Liver (tissue), 9 donors: Measurements from ENCODE around the gene TMPRSS9. TPM values are rescaled to one million over a fixed set of nuclear protein-coding genes. Genes with fewer than 3 reads are reported as not detected.
A peak's percentile ranks its signal among the peaks of the same experiment; 100 is the strongest.
"Not testable (repeated sequence)": the region's sequence is repeated elsewhere in the genome, so short reads cannot be mapped to it uniquely, and the experiment has no call there.

ENCODE experiments used
- DNase-seq: peaks from one replicate; pipeline ENCODE4 v3.0.0-alpha.2; 2017; ENCODE audit warnings: low spot score
- H3K27ac ChIP-seq, 2 donors: one replicate each; pipeline ENCODE4 v1.7.0; 2013; ENCODE audit warnings: inconsistent platforms in 2 of 2, low read length in 2 of 2, control low read depth in 1 of 2, low read depth in 1 of 2, mild to moderate bottlenecking in 1 of 2
- H3K27me3 ChIP-seq, 4 donors: one replicate each; pipeline versions ENCODE4 v1.6.1 to v1.7.0; 2013; ENCODE audit warnings: low read length in 3 of 4, inconsistent platforms in 1 of 4, mild to moderate bottlenecking in 1 of 4, moderate library complexity in 1 of 4; ENCODE audit not compliant: control insufficient read depth in 4 of 4, insufficient read depth in 4 of 4
- H3K36me3 ChIP-seq, 4 donors: one replicate each; pipeline versions ENCODE4 v1.6.1 to v1.7.0; 2013; ENCODE audit warnings: low read length in 3 of 4, mild to moderate bottlenecking in 3 of 4, low read depth in 1 of 4, moderate library complexity in 1 of 4; ENCODE audit not compliant: control insufficient read depth in 4 of 4, insufficient read depth in 3 of 4
- H3K4me1 ChIP-seq, 4 donors: one replicate each; pipeline versions ENCODE4 v1.6.1 to v1.7.0; 2013; ENCODE audit warnings: low read length in 3 of 4, mild to moderate bottlenecking in 3 of 4, moderate library complexity in 1 of 4; ENCODE audit not compliant: control insufficient read depth in 4 of 4, insufficient read depth in 4 of 4
- H3K4me3 ChIP-seq, 3 donors: one replicate each; pipeline versions ENCODE4 v1.6.1 to v1.7.0; 2013; ENCODE audit warnings: low read length in 3 of 3, control low read depth in 1 of 3, low read depth in 1 of 3, mild to moderate bottlenecking in 1 of 3
- H3K9ac ChIP-seq, 2 donors: one replicate each; pipeline ENCODE4 v1.7.0; 2013; ENCODE audit warnings: low read length in 2 of 2, mild to moderate bottlenecking in 2 of 2, moderate library complexity in 2 of 2, control low read depth in 1 of 2, low read depth in 1 of 2
- H3K9me3 ChIP-seq, 4 donors: one replicate each; pipeline versions ENCODE4 v1.6.1 to v1.7.0; 2013; ENCODE audit warnings: low read length in 3 of 4; ENCODE audit not compliant: control insufficient read depth in 4 of 4
- EGR1 ChIP-seq, 2 donors: IDR thresholded peaks; 2 replicates each; pipeline ENCODE4 v1.6.1; 2016 to 2018; ENCODE audit warnings: antibody characterized with exemption in 2 of 2, low read depth in 2 of 2
- GABPA ChIP-seq, 2 donors: IDR thresholded peaks in 1 of 2; conservative IDR thresholded peaks in 1 of 2; 2 replicates each; pipeline ENCODE4 v1.6.1; 2016; ENCODE audit warnings: antibody characterized with exemption in 2 of 2, mild to moderate bottlenecking in 1 of 2, moderate library complexity in 1 of 2
- HNF4A ChIP-seq, 2 donors: conservative IDR thresholded peaks; 2 replicates each; pipeline ENCODE4 v1.6.1; 2016; ENCODE audit warnings: antibody characterized with exemption in 2 of 2, mild to moderate bottlenecking in 2 of 2
- JUND ChIP-seq, 2 donors: IDR thresholded peaks; 2 replicates each; pipeline ENCODE4 v1.6.1; 2016; ENCODE audit warnings: antibody characterized with exemption in 2 of 2
- RAD21 ChIP-seq, 2 donors: IDR thresholded peaks; 2 replicates each; pipeline ENCODE4 v1.6.1; 2016; ENCODE audit warnings: antibody characterized with exemption in 2 of 2, mild to moderate bottlenecking in 2 of 2
- RXRA ChIP-seq, 2 donors: IDR thresholded peaks; 2 replicates each; pipeline ENCODE4 v1.6.1; 2017 to 2018; ENCODE audit warnings: antibody characterized with exemption in 2 of 2, mild to moderate bottlenecking in 1 of 2
- SP1 ChIP-seq: IDR thresholded peaks from 2 replicates; pipeline ENCODE4 v1.6.1; 2018; ENCODE audit warnings: antibody characterized with exemption, mild to moderate bottlenecking
- TAF1 ChIP-seq: conservative IDR thresholded peaks from 2 replicates; pipeline ENCODE4 v1.6.1; 2016; ENCODE audit warnings: antibody characterized with exemption, mild to moderate bottlenecking
- WGBS: extraction: QIAGEN DNeasy Blood & Tissue Kit; methylation state at CpG from one replicate; pipeline ENCODE4 v1.1.7; 2013; 5-methylcytosine and 5-hydroxymethylcytosine counted together
- polyA plus RNA-seq, 2 donors: library from polyadenylated mRNA; stranded (reverse) in 1 of 2; unstranded in 1 of 2; fragments of 200-250 nt in 1 of 2; fragments of >200 nt in 1 of 2; fragmentation: Nextera tagmentation in 1 of 2; extraction: Ambion mirVana in 1 of 2; gene quantifications; one replicate each; pipeline versions ENCODE4 v1.2.1 to v1.2.3, GENCODE V29; 2013 to 2015
- total RNA-seq, 2 donors: library from RNA; depleted of rRNA; stranded (reverse); fragments of >200 nt; gene quantifications; one replicate each; pipeline ENCODE4 v1.2.3, GENCODE V29; 2014
- TF ChIP-seq, protein P1 (sequence below): fragments of 150-350 bp; IDR thresholded peaks from 2 replicates; pipeline ENCODE4 v1.5.1; 2017; ENCODE audit warnings: improper control_type of control experiment, low read depth, low read length; ENCODE audit not compliant: missing input control
- TF ChIP-seq, protein P2 (sequence below): IDR thresholded peaks from 2 replicates; pipeline ENCODE4 v1.6.1; 2016; ENCODE audit warnings: antibody characterized with exemption
- TF ChIP-seq, protein P3 (sequence below): IDR thresholded peaks from 2 replicates; pipeline ENCODE4 v1.6.1; 2016; ENCODE audit warnings: antibody characterized with exemption, mild to moderate bottlenecking
- donor health status: healthy.
- donor health status: healthy.
- donor health status: healthy.
- donor health status: healthy.
- donor health status: healthy.

Gene TMPRSS9
- total and polyA plus RNA-seq, 4 donors, result 0.39 to 24.8 (median 1.5) TPM

DNA sequence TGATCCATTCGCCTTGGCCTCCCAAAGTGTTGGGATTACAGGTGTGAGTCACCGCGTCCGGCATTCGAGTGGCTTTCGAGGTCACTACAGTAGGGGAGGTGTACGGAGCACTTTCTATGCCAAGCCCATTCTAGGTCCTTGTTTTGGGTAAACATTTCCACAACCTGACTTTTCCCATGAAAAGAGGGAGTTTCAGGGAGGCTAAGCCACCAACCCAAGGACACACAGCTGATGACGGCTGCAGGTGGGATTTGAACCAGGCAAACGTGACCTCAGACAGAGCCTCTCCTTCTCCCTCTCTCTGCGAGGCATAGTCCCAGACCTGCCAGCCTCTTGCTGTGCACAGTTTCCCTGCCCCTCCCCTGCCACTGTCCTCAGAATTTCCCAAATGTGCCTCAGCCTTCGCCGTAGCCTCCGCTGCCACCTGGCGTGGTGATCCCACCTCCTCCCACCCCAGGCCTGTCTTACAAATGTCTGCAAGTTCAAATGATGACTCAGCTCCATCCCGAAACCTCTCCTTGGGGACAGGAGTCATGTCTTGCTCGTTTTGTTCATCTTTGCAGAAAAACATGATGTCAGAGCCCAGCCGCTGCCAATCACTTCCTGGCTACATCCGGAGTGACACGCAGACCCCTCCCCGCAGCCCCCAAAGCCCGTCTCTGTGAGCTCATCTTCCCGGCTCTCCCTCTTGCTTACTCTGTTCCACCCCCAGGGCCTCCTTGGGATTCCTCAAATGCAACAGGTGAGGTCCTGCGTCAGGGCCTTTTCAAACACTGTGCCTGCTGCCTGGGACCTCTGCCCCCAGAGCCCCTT, 109.2 kb downstream of the TMPRSS9 start:
- H3K36me3 ChIP-seq, result no peaks in the 10 kb centered on the region

DNA sequence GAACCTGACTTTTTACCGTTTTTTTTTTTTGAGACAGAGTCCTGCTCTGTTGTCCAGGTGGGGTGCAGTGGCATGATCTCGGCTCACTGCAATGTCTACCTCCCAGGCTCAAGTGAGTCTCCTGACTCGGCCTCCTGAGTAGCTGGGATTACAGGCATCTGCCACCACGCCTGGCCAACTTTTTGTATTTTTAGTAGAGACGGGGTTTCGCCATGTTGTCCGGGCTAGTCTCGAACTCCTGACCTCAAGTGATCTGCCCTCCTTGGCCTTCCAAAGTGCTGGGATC, 109.8 kb downstream of the TMPRSS9 start:
- H3K27ac ChIP-seq, H3K4me3 ChIP-seq, H3K36me3 ChIP-seq, H3K9me3 ChIP-seq, H3K4me1 ChIP-seq, H3K27me3 ChIP-seq, DNase-seq, H3K9ac ChIP-seq: not testable (repeated sequence)
- 90% methylated on average over 8 of the region's 8 CpGs for WGBS

More for the DNA sequence above, 109.2 kb downstream of the TMPRSS9 start:
- Histone ChIP-seq H3K9ac (no peak overlapping the region), H3K4me1 (peaks cover 0 to 1% (median 0%) of the 10 kb centered on the region in 4 donors), H3K9me3 (no peaks in the 10 kb centered on the region), H3K27me3 (no peaks in the 10 kb centered on the region), H3K4me3 (no peak overlapping the region), H3K27ac (no peak overlapping the region)
- TF ChIP-seq SP1 (no peak), EGR1 (IDR thresholded peaks at IDR 0.05; ENCODE audit: low read depth in 2 of 2) (no peak), GABPA (IDR thresholded peaks at IDR 0.05 in 1 of 2, conservative IDR thresholded peaks at IDR 0.05 in 1 of 2) (no peak), TAF1 (no peak), JUND (IDR thresholded peaks at IDR 0.05) (no peak)
- TF ChIP-seq, protein P1, sequence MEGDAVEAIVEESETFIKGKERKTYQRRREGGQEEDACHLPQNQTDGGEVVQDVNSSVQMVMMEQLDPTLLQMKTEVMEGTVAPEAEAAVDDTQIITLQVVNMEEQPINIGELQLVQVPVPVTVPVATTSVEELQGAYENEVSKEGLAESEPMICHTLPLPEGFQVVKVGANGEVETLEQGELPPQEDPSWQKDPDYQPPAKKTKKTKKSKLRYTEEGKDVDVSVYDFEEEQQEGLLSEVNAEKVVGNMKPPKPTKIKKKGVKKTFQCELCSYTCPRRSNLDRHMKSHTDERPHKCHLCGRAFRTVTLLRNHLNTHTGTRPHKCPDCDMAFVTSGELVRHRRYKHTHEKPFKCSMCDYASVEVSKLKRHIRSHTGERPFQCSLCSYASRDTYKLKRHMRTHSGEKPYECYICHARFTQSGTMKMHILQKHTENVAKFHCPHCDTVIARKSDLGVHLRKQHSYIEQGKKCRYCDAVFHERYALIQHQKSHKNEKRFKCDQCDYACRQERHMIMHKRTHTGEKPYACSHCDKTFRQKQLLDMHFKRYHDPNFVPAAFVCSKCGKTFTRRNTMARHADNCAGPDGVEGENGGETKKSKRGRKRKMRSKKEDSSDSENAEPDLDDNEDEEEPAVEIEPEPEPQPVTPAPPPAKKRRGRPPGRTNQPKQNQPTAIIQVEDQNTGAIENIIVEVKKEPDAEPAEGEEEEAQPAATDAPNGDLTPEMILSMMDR, result no peak
- TF ChIP-seq, protein P2, sequence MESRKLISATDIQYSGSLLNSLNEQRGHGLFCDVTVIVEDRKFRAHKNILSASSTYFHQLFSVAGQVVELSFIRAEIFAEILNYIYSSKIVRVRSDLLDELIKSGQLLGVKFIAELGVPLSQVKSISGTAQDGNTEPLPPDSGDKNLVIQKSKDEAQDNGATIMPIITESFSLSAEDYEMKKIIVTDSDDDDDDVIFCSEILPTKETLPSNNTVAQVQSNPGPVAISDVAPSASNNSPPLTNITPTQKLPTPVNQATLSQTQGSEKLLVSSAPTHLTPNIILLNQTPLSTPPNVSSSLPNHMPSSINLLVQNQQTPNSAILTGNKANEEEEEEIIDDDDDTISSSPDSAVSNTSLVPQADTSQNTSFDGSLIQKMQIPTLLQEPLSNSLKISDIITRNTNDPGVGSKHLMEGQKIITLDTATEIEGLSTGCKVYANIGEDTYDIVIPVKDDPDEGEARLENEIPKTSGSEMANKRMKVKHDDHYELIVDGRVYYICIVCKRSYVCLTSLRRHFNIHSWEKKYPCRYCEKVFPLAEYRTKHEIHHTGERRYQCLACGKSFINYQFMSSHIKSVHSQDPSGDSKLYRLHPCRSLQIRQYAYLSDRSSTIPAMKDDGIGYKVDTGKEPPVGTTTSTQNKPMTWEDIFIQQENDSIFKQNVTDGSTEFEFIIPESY, result no peak
- DNase-seq, result no peak
- WGBS, result 68% methylated on average over 23 of the region's 23 CpGs

DNA sequence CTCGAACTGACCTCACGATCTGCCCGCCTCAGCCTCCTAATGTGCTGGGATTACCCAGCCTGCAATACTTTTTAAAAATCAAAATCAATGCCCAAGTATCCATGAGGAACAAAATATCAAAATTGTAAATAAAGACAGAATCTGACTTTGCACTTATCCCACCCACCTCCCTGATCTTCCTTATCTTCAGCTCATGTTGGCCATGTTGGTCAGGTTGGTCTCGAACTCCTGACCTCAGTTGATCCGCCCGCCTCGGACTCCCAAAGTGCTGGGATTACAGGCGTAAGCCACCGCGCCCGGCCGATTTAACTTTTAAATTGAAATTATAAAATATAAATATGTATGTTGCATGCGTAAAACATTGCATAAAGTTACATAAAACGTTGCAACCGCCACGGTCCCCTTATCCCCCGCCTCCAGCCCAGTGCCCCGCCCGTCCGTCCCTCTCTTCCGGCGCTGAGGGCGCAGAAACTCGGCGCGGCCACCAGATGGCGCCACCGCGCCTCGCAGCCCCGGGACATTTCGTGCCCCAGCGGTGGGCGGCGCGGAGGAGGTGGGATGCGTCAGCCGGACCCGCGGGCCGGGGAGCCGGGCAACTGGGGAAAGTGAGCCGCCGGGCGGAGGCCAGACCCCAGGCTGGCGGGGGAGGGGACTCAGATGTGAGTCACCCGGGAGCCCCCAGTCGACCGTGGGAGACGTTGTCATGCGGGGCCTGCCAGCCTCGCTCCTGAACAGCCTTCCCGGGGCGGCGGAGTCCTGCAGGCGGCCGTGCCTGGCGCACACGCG, 114.4 kb downstream of the TMPRSS9 start:
- TF ChIP-seq RXRA (IDR thresholded peaks at IDR 0.05) (peak in 1 of 2 donors; percentile 19), GABPA (IDR thresholded peaks at IDR 0.05 in 1 of 2, conservative IDR thresholded peaks at IDR 0.05 in 1 of 2) (peak in 1 of 2 donors; percentile 14), JUND (IDR thresholded peaks at IDR 0.05) (peak in 1 of 2 donors; percentile 16), SP1 (no peak), HNF4A (conservative IDR thresholded peaks at IDR 0.05) (peak in 1 of 2 donors; percentile 7), RAD21 (IDR thresholded peaks at IDR 0.05) (peak; percentile 95), TAF1 (no peak)
- TF ChIP-seq, protein P3, sequence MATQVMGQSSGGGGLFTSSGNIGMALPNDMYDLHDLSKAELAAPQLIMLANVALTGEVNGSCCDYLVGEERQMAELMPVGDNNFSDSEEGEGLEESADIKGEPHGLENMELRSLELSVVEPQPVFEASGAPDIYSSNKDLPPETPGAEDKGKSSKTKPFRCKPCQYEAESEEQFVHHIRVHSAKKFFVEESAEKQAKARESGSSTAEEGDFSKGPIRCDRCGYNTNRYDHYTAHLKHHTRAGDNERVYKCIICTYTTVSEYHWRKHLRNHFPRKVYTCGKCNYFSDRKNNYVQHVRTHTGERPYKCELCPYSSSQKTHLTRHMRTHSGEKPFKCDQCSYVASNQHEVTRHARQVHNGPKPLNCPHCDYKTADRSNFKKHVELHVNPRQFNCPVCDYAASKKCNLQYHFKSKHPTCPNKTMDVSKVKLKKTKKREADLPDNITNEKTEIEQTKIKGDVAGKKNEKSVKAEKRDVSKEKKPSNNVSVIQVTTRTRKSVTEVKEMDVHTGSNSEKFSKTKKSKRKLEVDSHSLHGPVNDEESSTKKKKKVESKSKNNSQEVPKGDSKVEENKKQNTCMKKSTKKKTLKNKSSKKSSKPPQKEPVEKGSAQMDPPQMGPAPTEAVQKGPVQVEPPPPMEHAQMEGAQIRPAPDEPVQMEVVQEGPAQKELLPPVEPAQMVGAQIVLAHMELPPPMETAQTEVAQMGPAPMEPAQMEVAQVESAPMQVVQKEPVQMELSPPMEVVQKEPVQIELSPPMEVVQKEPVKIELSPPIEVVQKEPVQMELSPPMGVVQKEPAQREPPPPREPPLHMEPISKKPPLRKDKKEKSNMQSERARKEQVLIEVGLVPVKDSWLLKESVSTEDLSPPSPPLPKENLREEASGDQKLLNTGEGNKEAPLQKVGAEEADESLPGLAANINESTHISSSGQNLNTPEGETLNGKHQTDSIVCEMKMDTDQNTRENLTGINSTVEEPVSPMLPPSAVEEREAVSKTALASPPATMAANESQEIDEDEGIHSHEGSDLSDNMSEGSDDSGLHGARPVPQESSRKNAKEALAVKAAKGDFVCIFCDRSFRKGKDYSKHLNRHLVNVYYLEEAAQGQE, result no peak
- TF ChIP-seq, protein P1, result peak; percentile 97
- Histone ChIP-seq H3K4me1 (peaks cover 0 to 9% (median 7%) of the 10 kb centered on the region in 4 donors), H3K27me3 (no peaks in the 10 kb centered on the region), H3K36me3 (peaks cover 4 to 7% (median 6%) of the 10 kb centered on the region in 4 donors), H3K9ac (peak overlapping the region; percentile 11 to 78), H3K9me3 (no peaks in the 10 kb centered on the region), H3K4me3 (peak overlapping the region; percentile 73 to 87 (median 83)), H3K27ac (peak overlapping the region; percentile 93 to 94)
- DNase-seq, result peak; percentile 79
- 6% methylated on average over 60 of the region's 60 CpGs for WGBS
